ENCODE data around the gene RSU1.
A peak's percentile ranks its signal among the peaks of the same experiment; 100 is the strongest.

Gene RSU1

DNA sequence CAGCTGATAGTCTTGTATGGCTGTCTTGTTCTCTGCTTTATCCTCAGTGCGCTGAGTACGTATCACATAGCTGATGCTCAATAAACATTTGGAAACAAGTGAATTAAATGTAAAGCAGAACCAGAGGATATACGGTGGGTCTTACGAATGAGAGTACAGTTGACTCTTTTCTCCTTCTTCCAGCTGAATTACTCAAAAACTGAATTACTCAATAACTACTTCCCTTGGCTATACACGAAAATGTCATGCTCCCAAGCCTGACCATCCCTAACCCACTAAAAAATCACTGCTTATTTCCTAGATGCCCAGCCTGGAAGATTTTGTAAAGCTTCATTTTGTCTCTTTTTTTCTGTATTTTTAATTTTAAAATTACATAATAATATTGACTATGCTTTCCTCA lies 3.2 kb upstream of the RSU1 start:
- no peak for DNase-seq

DNA sequence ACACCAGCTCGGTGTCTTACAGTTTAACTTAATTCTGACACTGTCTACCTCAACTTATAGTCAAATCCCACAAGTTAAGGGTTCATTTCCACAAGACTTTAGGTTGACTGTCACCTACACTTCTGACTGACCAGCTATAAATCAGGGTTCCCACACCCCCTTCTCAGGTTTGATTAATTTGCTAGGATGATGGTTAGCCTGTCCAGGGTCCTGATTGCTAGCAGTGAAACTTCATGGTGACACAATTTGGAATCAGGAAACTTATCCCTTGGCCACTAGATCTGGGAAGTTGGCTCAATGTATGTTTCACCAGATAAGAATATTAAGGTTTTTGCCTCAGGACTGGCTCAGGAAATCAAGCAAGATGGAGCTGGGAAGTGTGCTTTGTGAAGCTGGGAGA lies 2.8 kb upstream of the RSU1 start:
- DNase-seq, result no peak

DNA sequence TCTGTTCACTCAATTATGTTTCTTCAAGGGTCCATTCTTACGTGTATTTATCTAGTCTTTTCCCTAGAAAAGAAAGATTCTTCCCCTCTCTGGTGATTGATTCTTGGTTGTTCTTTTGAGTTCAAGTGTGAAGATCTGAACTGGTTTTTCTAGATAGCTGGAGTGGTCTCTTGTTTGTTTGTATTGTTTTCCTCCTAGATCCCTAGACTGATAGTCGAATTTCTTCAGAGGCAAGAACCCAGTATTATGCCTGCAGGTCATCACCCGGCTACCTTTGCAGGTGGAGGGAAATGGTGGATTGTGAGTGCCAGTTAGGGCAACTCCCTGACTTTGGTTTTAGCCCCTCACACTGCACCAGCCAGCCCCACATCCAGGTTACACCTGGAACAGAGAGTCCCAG lies 2.2 kb upstream of the RSU1 start:
- DNase-seq, result no peak

DNA sequence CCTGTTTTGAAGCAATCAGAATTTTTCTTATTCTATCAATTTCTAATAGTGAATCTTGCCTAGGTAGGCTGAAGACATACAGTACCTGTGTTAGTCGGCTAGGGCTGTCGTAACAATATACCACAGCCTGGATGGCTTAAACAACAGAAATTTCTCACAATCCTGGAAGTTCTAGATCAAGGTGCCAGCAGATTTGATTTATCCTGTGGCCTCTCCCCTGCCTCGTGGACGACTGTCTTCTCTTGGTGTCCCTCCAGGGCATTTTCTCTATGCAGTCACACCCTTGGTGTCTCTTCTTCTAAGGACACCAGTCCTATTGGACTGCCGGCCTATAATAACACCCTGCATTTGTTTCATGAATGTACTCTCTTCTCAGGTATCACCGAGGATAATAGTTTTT lies 1.8 kb upstream of the RSU1 start:
- DNase-seq, result no peak

DNA sequence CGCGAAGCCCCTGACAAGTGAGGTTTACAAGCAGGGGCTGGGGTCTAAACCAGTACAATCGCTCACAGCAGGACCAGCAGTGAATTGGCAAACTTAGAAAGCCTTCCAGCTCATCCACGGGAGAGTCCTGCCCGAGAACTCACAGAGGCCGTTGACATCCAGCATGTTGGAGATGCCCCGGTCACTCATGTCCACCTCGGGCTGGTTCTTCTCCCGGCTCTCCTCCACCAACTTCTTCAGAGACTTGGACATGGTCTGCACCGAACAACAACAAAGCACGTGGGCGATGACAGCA lies 447 bp downstream of the RSU1 start:
- DNase-seq, result no peak

DNA sequence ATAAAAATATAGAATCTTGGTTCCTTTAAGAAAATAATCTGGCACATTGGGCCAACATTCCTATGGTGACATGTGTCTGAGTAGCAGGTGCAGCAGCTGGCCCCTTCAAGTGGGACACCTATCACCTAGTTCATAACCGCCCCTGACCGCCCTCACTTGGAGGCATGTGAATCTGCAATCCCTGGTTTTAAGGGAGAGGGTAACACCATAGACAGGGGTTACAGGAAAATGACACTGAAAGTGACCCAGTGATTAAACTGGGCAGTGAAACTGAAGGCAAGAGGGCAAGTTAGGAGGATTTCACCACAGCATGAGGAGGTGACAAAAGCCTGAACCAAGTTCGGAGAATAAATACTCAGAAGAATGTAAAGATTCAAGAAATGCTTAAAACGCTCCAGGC lies 1.1 kb downstream of the RSU1 start:
- no peak for DNase-seq

DNA sequence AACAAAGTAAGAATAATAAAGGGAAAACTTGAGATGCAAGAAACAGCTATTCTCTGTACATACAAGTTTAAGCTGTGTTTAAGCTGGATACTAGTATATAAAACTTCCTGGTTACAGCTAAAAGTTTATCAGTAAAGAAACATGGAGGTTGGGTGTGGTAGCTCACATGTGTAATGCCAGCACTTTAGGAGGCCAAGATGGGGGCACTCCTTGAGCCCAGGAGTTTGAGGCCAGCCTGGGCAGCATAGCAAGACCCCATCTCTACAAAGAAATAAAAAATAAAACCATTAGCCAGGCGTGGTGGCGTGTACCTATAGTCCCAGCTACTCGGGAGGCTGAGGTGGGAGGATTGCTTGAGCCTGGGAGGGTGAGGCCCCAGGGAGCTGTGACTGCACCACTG lies 3.2 kb downstream of the RSU1 start:
- DNase-seq, result peak; percentile 75

DNA sequence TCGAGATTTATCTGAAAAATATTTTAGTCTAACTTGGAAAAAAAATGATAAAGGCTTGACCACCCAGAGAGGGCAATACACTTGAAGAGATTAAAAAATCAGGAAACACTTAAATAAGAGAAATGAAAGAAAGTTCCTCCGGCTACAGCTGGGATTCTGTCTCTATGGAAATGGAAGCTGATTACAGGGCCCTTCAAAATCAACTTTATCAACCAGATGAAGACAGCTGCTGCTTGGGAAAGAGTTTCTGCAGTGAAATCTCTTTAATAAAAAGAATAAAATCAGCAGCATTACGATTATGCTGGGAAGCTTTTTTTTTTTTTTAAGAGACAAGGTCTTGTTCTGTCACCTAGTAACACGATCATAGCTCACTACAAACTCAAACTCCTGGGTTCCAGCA lies 4.5 kb downstream of the RSU1 start:
- DNase-seq, result no peak

DNA sequence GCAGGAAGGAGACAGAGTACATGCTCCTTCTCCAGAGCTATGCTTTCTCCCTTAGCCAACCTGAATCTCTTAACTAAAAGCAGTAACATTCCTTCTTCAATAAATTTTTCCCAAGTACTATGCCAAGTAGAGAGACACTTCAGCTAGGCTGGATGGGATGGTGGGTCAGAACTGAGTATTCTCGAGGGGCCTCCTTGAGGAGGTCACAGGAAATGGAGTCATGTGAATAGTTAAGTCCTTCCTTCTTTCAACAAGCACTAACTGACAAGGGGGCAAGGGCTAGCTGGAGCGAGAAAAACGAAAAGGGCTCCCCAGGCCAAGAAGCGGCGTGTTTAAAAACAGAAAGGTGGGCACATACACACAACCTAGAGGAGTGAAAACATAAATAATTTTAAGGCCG lies 5.5 kb downstream of the RSU1 start:
- DNase-seq, result no peak

DNA sequence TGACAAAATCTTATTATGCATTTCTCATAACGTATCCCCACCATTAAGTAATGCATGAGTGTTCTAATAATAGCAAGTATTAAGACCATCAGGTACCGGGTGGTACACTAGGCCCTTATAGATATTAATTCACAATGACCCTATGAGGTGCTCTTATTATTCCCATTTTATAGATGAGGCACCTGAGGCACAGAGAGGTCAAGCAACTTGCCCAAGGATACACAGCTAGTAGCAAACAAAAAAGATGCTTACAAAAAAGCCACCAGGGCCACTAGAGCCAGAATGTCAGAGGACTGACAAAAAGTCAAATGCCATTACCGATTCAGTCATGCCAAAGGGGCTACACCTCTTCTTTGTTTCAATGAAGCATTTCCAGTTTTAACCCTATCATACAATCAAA lies 5.9 kb downstream of the RSU1 start:
- DNase-seq, result no peak

DNA sequence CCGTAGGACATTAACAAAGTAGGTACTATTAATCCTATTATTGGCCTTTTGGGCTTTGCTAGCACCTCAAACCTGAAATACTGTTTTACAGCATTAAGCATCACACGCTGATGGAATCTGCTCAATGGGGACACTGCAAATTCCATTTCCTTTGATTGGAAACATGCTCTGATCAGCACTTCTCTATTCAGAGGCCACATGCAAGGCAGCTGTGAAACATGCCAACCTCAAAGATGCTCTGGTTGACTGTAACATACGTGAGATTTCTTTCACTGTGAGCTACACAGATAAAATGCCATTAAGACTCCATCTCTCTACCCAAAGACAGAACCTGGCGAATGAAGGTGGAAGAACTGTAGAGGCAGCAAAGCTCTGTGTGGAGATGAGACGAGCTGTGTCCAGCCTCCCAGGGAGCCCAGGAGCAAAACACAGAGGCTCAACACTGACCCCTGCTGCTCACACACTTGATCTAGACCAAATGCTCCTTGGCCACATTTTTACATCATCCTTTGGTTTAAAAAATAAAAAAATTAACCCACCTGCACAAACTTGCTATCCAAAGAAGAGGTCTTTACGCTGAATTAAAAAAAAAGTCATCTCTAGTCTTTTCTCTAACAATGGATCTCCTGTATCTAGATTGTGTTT lies 8.0 kb downstream of the RSU1 start:
- DNase-seq, result peak; percentile 71

DNA sequence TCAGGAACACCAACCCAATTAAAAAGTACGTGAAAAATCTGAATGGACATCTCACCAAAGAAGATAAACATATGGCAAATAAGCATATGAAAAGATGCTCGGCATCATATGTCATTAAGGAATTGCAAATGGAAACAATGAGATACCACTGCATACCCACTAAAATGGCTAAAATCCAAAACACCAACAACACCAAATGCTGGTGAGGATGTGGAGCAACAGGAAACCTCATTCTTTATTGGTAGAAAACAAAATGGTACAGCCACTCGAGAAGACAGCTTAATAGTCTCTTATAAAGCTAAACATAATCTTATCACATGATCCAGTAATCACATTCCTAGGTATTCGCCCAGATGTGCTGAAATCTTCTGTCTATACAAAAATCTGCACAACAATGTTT lies 13.1 kb downstream of the RSU1 start:
- DNase-seq, result no peak

DNA sequence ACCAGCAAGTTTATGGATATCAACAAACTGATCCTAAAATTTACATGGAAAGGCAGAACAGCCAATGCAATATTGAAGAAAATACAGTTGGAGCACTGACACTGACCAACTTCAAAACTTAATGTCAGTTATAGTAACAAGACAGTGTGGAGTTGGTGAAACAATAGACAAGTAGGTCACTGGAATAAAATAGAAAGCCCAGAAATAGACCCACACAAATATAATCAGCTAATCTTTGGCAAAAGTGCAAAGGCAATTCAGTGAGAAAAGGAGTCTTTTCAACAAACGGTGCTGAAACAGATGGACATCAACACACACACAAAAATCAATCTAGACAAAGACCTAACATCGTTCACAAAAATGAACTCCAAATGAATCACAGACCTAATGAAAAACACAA lies 13.8 kb downstream of the RSU1 start:
- DNase-seq, result no peak

DNA sequence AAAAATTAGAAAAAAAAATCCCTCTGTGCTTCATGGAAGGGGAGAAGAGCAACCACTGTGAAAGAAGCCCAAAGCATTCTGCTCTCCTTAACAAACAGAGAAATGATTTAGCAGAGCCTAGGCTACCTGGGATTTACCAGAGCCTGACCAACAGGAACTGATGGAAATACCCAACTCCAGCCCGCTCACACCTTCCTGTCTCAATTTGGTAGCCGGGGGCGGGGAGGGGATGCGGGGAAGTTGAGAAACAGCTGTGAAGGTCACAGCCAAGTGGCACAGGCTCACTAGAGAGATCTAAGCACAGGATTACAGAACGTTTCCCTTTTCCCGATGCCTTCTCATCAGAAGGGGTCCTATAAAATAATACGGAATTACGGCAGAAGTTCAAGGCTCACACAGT lies 17.6 kb downstream of the RSU1 start:
- DNase-seq, result no peak

DNA sequence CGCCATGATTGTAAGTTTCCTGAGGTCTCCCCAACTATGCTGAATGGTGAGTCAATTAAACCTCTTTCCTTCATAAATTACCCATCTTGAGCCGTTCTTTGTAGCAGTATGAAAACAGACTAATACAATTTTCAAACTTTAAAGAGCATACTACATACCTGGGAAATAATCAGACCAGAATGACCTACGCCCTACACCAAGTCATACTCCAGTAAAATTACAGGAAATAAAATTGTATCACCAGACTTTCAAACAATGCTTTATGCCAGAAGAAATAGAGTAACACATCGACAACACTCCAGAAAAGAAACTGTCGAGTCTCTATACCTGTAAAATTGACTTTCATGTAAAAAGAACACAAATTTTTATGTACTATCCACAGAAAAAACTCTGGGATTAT lies 18.7 kb downstream of the RSU1 start:
- DNase-seq, result no peak

DNA sequence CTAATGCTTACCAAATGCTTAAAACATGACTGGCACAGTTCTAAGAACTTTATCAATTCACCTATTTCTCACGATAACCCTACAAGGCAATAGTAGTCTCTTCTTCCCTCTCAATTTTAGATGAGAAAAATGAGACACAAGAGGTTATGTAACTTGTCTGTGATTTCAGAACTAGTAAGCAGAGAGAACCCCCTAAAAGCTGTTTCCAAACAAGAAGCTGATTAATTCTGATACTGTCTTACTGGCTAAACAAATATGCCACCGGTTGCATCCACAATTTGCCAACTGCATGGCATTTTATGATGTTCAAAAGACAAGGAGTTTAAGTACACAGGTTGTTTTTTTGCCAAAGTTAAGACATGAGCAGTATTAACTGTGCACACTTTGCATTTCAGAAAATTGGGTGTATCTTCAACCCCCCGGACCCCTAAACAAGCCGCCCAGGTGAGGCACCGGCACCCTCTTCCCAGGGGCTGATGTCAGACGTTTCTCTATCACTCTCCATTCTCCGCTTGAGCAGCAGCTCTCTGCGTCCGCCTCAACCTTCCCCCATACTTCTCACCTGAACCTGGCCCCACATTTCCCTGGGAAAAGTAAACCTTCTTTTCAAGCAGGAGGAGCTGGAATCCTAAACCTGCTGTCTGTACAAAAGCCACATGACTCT lies 21.7 kb downstream of the RSU1 start:
- no peak for DNase-seq

DNA sequence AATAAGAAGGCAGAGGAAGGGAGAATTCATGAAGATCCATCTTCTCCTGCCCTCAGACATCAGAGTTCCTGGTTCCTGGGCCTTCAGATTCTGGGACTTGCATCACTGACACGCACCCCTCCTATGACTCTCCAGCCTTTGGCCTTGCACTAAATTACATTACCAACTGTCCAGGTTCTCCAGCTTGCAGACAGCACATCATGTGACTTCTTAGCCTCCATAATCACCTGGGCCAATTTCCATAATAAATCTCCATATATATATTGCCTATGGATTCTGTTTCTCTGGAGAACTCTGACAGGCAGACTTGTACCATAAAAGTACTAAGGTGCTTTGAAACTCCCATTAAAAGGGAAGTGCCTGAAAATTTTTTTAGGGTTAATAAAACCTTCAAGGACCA lies 23.2 kb downstream of the RSU1 start:
- DNase-seq, result no peak

DNA sequence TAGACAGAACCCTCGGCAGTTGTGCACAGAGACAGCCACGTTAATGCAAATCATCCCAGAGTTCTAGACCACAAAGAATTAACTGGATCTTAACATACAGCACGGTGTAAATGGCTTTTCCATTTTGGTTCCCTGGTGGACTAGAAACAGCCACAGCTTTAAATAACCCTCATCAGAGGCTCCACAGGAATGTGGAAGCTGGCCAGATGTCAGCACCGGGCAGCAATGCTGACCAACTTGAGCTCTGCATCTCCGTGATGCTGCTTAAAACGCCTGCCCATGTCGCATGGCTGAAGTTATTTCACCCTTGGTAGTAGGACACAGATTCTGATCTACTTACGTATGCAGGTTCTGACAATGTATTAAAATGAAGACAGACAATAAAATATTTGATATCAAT lies 24.5 kb downstream of the RSU1 start:
- no peak for DNase-seq

DNA sequence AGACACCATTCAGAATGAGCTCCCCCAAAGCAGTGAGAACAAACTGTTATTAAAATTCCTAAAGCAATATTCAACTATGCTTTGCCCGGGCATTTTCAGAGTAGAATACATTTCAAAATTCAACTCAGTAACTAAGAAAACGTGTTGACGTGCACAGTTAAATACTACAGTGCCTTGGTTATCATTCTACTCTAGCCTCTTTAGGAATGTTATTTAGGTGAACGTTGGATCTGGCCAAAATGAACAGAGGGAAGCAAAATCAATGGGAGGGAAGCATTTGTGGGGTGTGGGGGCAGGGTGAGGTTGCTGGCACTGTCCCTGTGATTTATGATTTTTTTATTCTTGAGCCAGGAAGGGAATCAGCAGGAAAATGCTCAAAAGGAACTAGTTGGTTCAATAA lies 27.5 kb downstream of the RSU1 start:
- DNase-seq, result no peak

DNA sequence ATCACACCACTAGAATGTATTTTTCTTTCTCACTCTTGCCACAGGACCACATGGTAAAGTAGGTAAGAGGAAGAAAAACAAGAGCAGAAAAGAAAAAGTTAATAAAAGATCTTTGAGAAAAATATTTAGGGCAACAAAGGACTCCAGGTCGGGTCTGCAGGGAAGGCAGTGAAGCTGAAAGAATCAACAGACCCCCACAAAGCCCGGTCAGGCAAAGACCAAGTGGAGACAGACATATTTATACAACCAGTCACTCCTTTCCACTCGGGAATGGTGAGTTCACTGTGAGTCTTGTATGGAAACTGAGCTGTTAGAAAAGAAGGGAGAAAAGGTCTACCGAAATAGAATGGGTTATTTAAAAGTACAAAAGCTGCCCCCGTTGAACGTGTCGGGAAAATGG lies 28.0 kb downstream of the RSU1 start:
- no peak for DNase-seq

DNA sequence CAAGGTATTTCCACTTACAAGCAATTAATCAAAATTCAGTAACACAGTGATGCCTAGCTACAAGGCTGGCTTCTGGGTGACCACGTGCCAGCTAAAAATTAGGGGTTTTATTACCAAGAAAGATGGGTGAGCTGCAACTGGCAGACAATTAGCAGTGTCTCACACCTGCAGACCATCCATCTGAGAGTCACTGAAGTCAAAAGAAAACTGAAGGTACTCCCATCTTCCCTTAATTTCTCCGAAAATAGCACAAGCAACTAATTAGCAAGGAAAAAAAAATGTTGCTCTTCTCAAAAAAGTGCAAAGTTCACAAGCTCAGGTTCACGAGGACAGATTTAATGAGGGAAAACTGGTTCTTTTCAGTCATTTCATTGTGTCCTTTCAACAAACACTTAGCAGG lies 28.4 kb downstream of the RSU1 start:
- DNase-seq, result no peak

DNA sequence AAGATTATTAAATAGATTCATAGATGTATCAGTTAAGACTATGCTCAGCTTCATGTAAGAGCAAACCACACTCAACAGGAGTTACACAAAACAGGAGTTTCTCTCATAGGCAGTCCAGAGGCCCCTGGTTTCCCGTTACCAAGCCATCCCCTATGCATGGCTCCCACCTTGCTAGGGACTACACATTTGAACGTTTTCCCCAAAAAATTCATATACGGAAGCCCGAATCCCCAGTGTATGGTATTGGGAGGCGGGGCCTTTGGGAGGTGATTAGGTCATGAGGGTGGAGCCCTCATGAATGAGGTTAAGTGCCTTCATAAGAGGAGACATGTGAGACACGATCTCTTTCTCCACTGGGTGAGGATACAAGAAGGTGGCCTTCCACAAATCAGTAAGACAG lies 29.1 kb downstream of the RSU1 start:
- no peak for DNase-seq

DNA sequence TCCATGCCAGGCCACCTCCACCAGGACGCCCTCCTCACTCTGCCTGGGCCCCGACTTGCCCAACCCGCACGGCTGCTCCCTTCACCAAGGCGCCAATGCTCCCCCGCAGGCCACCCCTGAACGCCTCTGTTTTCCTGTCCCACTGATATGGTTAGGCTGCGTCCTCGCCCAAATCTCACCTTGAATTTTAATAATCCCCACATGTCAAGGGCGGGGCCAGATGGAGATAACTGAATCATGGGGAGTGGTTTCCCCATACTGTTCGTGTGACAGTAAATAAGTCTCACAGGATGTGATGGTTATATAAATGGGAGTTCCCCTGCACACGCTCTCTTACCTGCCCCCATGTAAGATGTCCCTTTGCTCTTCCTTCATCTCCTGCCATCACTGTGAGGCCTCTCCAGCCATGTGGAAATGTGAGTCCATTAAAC lies 29.8 kb downstream of the RSU1 start:
- peak; percentile 6 for DNase-seq

DNA sequence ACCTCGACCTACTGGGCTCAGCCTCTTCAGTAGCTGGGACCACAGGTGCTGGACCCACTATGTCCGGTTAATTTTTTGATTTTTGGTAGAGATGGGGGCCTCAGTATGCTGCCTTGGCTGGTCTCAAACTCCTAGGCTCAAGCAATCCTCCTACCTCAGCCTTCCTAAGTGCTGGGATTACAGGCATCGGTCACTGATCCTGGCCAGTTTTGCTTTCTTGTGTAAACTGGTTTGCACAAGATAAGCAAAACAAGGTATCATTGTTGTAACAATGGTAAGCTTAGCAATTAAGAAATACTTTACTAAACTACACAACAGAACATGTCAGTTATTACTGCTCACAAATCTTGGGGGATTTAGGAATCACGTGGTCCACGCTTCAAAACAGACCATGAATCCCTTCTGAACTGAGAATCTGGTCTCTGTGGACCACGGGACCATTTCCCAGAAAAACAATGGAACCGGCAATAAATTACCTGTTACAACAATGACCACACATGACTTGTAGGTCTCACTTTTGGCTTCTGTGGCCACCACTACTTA lies 36.8 kb downstream of the RSU1 start:
- DNase-seq, result no peak

DNA sequence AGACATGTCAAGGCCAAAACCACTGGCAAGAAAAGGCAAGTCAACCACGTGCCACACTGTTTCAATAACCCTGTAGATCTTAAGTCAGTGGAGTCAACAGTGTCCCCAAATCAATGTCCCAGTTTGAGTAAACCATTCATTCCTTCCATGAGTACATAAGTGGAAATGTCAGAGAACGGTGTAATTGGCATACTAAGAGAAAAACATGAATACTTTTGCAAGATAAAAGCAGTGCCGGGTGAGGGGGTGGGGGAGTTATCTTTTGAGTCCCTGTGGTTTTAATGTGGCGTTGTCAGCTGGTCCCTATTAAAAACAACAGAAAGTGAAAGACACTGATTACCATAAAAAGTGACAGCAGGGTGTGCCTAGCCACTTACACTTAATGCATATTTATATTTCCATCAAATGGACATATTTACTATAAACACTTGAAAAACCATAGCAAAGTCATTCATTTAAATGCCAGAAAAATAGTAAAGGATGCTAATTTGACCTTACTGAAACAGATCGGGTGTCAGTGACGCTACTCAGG lies 37.8 kb downstream of the RSU1 start:
- no peak for DNase-seq
